Activated CD8-positive, alpha-beta memory T cell treated with anti-CD3 and anti-CD28 coated beads, Interleukin-2, amount 50 U/mL, for 1 hour (primary cell): ENCODE measurements around the gene ZNF488.
"Not testable (repeated sequence)": the region's sequence is repeated elsewhere in the genome, so short reads cannot be mapped to it uniquely, and the experiment has no call there.

ENCODE experiments used
- DNase-seq: peaks from one replicate; pipeline ENCODE4 v3.0.0-alpha.2; 2020; ENCODE audit errors: extremely low read depth

ZNF488 gene

DNA sequence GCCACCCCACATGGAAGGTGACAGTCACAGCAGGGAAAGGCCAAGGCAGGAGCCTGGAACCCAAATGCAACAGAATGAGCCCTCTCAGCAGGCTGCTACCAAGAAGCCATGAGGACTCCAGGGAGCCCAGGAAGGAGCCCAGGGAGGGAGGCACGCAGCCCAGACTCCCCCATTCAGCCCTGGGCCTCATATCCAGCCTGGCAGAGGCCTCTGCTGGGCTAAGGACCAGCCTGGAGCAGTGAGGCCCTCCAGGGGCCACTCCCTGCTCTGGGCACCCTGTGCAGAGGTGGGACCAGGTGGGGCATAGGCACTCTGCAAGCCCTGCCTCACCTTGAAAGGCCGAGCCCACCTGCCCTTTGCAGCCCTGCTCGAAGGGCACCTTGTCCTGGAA is 25.8 kb upstream of the ZNF488 start:
- no peak for DNase-seq

DNA sequence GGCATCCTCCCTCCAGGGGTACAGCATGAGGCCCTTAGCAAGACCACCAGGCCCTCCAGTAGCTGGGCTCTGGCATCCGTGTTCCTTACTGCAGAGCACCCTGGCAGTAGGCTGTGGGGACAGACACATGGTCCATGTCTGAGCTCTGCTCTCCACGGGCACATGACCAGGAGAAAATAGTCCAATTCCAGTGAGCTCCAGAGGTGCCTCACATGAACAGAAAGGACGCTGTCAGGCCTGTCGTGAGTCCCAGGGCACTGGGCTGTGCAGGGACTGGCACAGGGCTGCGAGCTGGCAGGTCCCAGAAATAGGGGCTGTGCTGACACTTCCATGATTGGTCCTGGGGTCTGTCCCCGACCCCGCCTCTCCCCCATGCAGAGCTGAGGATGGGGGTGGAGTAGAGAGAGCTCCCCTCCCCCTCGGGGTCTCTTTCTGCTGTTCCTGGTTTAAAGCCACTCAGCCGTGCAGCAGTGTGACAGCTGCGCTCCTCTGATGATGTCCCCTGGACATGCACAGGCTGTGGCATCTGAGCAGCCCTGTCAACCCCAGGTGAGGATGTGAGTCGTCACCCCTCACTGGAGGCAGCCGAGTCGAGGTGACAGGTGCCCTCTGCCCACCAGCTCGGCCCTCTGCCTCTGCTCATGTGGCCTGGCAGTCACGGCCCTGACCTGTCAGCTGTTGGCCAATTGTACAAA is 25.2 kb upstream of the ZNF488 start:
- DNase-seq: no peak

DNA sequence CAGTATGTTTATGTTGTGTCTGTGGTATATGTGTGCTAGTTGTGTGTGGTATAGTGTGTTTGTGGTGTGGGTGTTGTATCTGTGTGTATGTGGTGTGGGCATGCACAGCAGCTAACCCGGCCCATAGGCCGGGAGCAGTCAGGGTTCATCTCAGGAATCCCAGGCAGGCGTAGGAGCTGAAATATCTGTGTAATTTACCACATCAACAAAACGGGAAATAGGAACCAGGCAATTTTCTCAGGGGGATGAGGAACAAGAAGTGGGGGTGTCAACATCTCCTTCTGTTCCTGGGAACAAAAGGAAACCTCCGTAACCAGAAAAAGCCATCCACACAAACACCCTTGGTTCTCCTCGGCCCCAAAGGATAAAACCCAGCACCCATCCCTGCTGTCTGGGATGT is 24.5 kb upstream of the ZNF488 start:
- DNase-seq: no peak

DNA sequence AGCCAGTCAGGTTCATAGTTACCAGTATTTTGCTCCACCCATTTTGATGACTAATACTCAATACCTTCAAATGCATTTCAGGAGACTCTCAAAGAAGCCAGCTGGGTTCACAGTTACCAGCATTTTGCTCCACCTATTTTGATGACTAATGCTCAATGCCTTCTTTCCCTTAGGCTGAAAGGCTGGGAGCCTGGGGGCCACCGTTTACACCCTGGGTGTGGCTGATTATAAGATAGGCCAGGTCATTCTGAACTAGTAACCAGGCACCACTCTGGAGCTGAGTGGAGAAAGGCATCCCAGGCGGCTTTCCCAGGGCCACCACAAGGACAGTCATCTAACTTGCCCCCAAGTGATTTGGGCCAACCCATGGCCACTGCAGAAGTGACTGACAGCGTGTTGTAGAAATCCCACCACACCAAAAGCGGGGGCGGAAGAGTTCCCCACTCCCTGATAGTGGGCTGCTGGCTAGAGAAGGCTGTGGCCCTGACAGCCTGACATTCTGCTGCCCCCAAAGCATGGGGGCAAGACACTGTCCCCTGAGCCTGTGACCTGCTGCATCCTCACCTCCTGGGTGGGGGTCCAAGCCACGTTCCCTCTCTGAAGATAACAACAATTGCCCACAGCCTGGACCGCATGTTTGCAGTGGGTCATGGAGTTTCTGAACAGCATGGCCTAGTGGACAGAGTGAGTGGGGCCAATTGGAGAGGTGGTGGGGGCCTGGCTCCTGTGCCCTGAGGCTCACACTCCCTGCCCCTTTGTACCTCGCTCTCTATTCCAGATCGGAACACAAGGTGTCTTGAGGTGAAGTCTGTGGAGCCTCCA is 23.0 kb upstream of the ZNF488 start:
- DNase-seq: no peak

DNA sequence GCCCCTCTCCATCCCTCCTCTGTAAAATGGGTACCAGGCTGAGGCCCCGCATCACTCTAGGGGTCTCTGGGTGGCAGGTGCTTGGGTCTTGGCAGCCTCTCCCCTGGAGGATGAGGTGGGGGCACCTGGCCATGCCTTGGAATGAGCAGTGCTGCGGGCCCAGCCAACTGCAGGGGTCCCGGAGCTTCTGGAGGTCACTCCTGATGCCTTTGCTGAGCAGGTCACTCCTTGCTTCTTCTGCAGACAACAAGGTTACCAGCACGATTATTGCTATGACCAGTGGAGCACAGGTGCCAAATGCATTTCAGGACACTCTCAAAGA is 22.4 kb upstream of the ZNF488 start:
- no peak for DNase-seq

DNA sequence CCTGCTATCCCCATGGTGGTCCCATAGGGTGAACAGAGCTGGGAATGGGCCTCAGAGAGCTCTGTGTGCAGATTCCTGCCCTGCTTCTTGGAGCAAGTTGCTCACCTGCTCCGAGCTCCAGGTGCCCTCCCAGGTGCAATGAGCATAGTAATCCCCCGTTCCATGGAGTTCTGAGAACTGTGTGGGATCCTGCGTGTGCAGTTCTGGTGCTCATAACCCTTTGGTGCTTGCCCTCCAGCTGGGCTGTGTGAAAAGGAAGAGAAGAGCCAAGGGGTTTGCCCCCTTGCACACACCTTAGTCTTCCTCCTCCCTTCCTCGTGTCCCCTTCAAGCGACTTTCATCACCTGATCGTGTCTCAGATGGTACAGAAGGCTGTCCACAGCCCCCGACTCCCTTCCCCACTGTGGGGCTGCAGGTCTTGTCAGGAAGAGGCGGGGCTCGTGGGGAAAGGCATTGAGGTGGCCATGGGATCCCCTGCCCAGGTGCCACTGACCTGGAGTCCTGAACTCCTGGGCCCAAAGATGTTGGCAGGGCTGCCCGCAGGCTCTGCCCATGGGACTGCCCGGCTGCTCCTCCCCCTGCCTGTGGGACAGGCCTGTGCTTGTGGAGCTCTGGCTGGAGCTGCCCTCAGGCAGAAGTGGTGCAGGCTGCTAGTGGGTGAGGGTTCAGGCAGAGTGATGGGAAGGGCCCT is 21.9 kb upstream of the ZNF488 start:
- no peak for DNase-seq

DNA sequence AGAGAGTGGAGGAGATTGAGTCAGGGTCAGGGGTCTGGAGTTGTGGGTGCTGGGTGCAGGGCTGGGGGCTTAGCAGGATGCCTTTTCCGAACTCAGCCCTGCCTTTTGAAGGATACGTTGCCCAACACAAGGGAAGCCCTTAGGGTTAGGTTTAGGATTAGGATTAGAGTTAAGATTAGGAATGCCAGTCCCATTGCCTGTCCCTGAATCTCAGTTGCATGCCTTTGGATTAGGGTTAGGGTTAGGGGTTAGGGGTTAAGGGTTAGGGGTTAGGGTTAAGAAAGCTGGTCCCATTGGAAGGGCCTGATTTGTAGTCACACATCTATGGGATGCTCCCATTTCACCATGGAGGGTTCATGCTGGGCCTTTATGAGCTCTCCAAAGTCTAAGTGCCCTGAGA is 20.8 kb upstream of the ZNF488 start:
- no peak for DNase-seq

DNA sequence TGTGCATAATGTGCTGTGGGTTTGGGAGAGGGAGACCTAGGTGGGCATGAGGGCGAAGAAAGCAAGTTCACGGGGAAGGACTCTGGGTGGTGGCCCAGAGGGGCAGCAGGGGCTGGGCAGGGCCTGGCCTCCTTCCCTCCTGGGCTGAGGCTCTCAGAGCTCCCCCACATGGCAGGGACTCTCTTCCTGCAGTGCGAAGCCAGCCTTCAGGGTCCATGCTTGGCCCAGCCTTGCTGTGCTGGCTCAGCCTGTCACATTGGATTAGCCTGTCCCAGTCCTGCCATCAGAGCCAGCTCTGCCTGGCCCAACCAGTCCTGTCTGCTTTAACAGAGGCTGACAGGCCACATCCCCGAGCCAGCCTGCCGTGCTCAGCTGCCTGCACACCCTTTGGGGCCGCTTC is 20.4 kb upstream of the ZNF488 start:
- DNase-seq: no peak

DNA sequence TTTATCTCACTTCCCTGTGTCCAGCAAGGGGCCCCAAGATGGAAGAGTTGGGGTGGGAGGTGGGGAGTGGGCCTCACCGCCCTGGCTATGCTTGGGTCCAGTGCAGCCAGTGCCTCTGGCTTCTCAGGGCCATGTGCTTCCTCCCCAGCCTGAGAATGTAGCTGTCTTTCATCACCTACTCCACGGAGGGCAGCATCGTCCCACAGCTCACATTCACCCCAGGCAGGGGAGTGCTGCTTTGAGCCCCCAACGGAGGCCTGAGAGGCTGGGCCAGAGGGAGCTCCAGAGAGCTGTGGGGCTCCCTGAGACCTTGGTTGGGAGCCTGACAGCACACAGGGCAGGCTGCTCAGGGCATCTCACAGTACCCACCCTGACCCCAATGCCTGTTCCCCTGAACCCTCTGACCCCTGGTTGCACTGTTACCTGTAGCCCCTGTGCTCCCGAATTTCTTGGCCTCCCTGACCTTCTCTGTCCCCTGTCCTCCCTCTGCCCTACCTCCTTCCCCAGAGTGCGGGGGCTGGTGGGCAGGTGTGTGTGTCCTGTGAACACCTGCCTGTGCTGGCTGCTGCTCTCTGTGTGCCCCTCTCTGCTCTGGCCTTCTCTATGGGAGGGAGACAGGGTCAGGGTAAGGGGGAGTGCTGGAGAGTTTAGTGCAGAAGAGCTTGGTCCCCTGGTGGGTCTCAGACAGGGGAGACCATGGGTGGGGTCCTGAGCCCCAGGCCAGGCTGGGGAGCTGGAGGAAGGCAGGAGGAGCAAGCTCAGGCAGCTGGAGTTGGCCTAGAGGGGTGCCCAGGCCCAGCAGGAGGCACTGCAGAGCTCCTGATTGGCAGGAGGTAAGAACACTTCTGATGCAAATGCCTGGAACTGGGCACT is 19.6 kb upstream of the ZNF488 start:
- no peak for DNase-seq

DNA sequence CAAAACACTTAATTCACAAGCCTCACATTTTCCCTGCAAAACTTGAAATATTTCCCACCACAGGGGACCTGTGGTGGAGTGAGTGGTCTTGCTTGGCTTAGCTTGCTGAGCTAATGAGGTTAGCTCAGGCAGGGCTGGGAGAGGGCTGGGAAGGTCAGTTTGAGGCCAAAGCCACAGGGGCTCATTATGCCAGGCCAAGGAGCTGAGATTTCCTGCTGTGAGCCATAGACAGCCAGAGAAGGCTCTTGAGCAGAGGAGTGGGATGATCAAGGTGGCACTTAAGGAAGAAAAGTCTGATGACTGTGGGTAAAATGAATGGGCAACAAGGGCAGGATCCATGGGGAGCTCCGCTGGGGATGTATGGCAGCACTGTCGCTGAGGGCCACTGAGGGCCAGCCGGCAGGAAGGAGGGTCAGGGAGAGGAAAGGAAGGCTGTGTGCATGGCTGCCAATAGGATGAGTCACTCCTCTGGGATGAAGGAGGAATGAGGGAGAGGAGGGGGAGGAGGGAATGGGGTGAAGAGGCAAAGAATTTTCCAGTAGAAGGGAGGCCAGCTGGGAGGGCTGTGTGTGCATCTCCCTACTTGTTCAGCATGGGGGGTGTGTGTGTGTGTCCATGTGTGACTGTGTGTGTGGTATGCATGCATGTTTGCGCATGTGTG is 18.7 kb upstream of the ZNF488 start:
- DNase-seq: no peak

DNA sequence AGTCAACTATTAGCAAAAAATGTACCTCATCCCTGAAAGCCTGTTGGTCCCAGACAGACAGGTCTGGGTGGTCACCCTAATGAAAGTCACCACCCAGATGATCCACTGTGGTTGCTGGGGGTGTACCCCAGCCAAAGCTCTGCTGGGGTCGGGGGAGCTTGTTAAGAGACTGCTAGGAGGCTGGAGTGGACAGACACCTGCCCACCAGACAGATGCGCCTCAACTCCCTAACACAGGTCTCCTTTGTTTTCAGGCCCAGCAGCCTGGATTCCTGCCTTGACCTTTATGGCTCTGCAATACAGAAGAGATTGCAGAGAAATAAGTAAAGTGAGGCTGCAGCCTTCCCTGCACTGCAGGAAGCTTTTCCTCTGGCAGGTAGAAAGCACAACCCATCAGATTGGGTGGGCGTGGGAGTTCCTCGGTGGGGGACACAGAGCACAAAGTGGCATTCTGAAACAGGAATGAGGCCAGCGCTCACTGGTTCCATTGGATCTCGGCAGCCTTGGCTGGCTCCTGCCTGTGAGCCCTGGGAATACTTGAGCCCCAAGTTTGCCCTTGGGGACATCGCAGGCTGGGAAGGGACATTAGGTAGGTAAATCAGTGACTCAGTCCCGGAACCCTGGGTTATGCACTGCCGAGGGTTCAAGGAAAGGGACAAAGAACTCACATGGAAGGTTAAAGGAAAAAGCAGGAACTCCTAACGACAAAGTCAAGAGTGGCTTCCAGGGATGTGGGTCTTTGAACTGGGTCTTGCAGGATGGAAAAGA is 18.0 kb upstream of the ZNF488 start:
- no peak for DNase-seq

DNA sequence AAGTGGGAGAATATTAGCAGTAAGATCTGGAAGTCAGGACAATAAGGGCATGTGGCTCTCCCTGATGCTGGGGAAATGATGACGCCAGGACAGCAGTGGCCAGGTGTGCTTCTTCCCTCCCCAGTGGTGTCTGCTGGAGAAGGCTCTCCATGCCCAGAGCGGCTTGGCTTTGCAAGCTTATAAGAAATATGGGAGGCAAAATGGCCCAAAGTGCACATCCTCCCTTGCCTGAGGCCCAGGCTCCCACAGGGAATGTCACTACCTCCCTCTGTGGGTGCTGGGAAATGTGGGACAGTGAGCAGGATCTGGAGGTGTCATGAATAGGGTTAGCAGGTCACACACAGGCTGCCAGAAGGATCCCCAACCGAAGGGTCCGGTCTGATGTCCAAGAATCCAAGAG is 17.1 kb upstream of the ZNF488 start:
- no peak for DNase-seq

DNA sequence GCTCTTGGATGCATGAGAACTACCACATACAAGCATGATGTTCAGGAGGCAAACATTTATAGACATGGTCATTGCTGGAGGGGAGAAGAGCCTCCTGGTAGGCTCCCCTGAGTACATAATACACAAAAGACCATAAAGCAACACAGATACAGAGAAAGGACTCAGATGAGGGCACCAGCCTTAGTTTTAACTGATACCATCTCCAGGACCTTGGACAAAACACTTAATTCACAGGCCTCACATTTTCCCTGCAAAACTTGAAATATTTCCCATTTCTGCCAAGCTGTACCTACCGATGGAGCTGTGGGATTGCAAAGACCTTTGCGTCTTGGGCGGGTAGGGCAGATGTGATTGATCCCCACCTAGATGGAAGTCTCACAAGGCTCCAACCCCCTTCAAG is 16.7 kb upstream of the ZNF488 start:
- no peak for DNase-seq

DNA sequence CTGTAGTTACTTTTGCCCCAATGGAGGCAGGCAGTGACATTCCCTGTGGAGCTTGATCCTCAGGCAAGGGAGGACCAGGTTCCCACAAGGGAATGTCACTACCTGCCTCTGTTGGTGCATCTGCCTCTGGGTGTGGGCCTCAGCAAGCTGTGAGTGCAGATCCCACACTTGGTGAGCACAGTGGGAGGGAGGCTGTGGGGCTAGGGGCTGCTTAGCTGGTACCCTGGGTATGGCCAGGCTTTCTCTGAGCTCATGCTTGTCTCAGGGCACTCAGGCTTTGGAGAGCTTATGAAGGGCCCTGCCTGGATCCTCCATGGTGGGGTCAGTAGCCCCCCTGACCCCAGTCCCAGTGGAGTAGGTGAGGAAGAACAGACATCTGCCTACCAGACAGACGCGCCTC is 16.2 kb upstream of the ZNF488 start:
- no peak for DNase-seq

DNA sequence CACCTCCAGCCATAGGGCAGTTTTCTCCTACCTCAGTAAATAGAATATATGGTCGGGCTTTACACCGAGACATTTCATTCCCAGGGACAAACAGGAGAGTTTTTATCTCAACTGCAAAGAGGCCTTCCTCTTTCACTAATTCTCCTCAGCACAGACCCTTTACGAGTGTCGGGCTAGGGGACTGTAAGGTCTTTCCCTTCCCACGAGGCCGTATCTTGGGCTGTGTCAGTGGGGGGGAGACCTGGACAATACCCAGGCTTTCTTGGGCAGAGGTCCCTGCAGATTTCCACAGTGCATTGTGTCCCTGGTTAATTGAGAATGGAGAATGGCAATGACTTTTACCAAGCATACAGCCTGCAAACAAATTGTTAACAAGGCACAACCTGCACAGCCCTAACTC is 13.2 kb upstream of the ZNF488 start:
- DNase-seq: no peak

DNA sequence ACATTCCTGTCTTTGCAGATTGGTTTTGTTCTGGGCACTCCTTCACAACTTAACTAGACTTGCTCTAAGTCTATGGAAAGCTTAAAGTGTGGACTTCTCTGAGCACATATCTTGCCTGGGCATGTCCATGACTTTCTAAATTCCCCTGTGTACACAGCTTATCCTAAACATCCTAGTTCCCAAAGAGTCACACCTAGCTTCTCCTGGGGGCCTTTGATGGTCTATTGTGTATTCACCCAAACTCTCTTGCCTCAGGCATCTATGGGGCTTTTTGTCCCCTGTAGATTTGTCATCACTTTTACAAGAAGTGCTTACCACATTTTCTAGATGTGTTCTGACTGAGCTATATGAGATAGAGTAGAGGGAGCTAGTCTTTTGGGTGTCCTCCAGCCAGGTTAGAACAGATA is 12.2 kb upstream of the ZNF488 start:
- DNase-seq: no peak

DNA sequence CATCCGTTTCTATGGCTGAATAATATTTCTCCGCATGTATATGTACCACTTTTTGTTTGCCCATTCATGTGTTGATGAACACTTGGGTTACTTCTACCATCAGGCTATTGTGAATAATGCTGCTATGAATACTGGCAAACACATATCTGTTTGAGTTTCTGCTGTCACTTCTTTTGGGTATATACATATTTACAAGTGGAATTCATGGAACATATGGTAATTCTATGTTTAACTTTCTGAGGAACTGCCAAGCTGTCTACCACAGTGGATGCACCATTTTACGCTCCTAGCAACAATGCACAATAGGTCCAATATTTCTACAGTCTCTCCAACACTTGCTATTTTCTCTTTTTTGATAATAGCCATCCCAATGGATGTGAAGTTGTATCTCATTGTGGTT is 5.5 kb upstream of the ZNF488 start:
- no peak for DNase-seq

DNA sequence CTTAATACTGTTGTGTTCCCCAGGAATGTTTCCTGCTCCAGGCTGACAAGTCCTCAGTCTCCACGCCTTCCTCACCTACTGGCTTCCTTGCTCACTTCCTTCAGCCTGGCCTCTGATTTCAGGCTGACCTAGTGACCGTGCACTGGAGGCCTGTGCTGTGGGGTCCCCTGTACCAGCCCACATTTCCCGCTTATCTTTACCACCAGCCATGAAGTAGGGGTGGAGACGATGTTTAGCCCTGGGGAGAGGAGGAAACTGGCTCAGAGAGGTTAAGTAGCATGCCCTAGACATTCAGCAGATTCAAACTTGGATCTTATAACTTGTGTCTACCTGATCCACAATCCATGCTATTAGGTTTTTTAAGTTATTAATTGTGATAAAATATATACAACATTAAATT is 4.8 kb upstream of the ZNF488 start:
- no peak for DNase-seq

DNA sequence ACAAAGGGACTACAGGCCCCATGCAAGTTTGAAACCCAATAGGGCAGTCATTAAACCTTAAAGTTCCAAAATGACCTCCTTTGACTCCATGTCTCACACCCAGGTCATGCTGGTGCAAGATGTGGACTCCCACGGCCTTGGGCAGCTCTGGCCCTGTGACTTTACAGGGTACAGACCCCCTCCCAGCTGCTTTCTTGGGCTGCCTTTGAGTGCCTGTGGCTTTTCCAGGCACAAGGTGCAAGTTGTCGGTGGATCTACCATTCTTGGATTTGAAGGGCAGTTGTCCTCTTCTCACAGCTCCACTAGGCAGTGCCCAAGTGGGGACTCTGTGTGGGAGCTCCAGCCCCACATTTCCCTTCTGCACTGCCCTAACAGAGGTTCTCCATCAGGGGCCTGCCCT is 2.0 kb upstream of the ZNF488 start:
- DNase-seq: not testable (repeated sequence)

DNA sequence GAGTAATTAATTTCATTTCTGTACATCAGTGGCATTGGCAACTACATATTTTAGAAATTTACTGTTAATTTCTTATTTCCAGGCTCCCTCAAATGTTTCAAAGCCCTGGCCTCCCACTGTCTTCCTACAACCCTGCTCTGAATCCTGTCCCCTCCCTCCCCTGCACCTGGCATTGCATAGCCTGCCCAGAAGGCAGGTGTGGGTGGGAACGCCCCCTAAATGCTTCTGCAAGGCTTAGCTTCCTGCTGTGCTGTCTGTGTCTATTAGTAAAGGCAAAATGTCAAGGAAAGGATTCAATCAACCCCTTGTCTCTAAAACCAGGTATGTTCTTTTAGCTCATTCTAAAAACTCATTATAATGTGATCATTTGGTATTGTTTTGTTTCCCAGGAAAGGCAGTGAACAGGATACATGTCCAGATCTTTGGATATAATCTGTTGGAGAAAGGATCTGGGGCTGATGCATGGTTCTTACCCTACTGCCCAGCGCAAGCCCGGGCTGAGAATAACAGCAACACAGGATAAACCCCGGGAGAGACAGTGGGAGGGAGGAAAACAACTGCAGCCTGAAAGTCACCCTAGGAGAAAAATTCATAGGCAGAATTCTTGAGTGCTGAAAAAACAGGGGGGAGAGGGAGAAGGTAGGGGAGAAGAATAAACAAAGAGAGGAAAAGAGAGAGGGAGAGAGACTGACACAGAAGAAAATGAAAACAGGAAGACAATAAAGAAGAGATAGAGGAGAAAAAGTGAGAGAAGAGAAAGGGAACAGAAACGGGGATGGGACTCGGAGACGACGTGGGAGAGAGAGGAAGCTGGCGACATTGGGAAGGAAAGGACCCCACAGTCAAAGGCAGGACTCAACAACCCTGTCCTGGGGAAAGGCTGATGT is 589 bp downstream of the ZNF488 start:
- no peak for DNase-seq
